Vagina (tissue), 2 donors: ENCODE measurements around the gene RTN3.

Experiments used
- POLR2A ChIP-seq, 2 donors: fragments of 450-650 bp; IDR thresholded peaks; one replicate each; pipeline ENCODE4 v1.6.1; 2017; ENCODE audit warnings: antibody characterized with exemption in 2 of 2, mild to moderate bottlenecking in 2 of 2, moderate library complexity in 2 of 2
- TF ChIP-seq, protein P1 (sequence below), 3 experiments: fragments of 450-650 bp in 2 of 3; fragments of 200-600 bp in 1 of 3; sonication (generic) in 1 of 3; IDR thresholded peaks; one replicate each; pipeline ENCODE4 v1.5.1; 2017 to 2019; ENCODE audit warnings: antibody characterized with exemption in 3 of 3, mild to moderate bottlenecking in 2 of 3, moderate library complexity in 2 of 3

DNA sequence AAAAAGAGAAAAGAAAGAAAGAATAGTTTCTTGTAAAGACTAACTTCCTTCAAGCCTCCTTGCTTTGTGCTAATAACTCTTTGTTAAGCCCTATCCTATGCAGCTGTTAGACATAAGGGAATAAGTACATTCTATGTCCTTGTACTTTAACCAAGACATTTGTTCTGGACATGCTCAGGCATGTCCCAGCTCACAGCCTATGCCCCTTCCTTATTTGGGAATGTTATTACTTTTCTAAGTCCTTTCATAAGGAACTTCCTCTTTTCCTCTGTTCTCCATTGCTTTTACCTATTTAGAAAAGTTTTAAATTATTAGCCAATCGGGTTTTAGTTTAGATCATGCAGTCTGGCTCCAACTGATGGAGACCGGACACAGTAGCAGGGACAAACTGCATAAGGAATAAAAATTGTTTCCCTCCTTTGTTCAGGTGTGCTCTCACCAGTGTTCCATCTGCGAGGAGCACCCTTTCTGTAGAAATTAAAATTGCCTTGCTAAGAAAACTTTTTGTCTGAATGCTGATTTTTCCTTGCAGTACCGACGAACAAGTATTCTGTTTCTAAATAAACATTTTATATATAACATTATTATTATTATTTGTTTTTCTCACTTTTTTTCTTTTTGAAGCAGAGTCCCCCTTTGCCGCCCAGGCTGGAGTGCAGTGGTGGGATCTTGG is 110.3 kb downstream of the RTN3 start:
- TF ChIP-seq, protein P1, sequence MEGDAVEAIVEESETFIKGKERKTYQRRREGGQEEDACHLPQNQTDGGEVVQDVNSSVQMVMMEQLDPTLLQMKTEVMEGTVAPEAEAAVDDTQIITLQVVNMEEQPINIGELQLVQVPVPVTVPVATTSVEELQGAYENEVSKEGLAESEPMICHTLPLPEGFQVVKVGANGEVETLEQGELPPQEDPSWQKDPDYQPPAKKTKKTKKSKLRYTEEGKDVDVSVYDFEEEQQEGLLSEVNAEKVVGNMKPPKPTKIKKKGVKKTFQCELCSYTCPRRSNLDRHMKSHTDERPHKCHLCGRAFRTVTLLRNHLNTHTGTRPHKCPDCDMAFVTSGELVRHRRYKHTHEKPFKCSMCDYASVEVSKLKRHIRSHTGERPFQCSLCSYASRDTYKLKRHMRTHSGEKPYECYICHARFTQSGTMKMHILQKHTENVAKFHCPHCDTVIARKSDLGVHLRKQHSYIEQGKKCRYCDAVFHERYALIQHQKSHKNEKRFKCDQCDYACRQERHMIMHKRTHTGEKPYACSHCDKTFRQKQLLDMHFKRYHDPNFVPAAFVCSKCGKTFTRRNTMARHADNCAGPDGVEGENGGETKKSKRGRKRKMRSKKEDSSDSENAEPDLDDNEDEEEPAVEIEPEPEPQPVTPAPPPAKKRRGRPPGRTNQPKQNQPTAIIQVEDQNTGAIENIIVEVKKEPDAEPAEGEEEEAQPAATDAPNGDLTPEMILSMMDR (IDR thresholded peaks at IDR 0.05) = no peak
- no peak for TF ChIP-seq POLR2A (IDR thresholded peaks at IDR 0.05)
